Measurements from ENCODE around the gene NEK7.

Gene NEK7

GRCh38 chr1:198295971-198296370, 139.2 kb downstream of the NEK7 start:
- Histone ChIP-seq H4K8ac (ENCODE audit: low read depth, low read length) (no peak overlapping the region), H3K79me1 (ENCODE audit: low read depth, low read length) (no peaks in the 10 kb centered on the region), H3K4me2 (ENCODE audit: insufficient read depth, low read length, poor library complexity, severe bottlenecking) (no peak overlapping the region), H4K91ac (ENCODE audit: low read depth, low read length, poor library complexity) (no peak overlapping the region), H2AFZ (ENCODE audit: low read length) (no peak overlapping the region), H3K4ac (ENCODE audit: low read length) (no peak overlapping the region), H2BK120ac (ENCODE audit: low read depth, low read length) (no peak overlapping the region), H3K36me3 (replicated peaks in 1 of 2; ENCODE audit: control insufficient read depth in 2 of 2, insufficient read depth in 2 of 2, low read length in 2 of 2) (no peaks in the 10 kb centered on the region), H3K9ac (ENCODE audit: low read depth, low read length, poor library complexity) (no peak overlapping the region), H3K18ac (ENCODE audit: low read length) (no peak overlapping the region), H2BK15ac (ENCODE audit: low read length) (no peak overlapping the region), H3K4me1 (ENCODE audit: control insufficient read depth in 2 of 2, insufficient read depth in 1 of 2, low read depth in 1 of 2, low read length in 2 of 2) (peaks cover 7 to 50% of the 10 kb centered on the region in 2 donors), H3K27ac (replicated peaks; ENCODE audit: low read length) (no peak overlapping the region), H2BK12ac (ENCODE audit: low read length) (no peak overlapping the region), H3K9me3 (replicated peaks in 1 of 2; ENCODE audit: control insufficient read depth in 2 of 2, insufficient read depth in 1 of 2, low read depth in 1 of 2, low read length in 2 of 2) (peaks cover 0 to 3% of the 10 kb centered on the region in 2 donors), H2AK5ac (ENCODE audit: low read depth, low read length) (no peak overlapping the region), H3K4me3 (ENCODE audit: low read length in 2 of 2) (peak overlapping the region in 1 of 2 donors; percentile 0), H3K14ac (ENCODE audit: low read length) (no peak overlapping the region), H3K27me3 (ENCODE audit: control insufficient read depth in 3 of 3, insufficient read depth in 3 of 3, low read depth in 1 of 3, low read length in 3 of 3) (no peaks in the 10 kb centered on the region), H3K23ac (ENCODE audit: low read depth, low read length, poor library complexity) (no peak overlapping the region), H2BK5ac (ENCODE audit: low read length) (no peak overlapping the region)
- DNase-seq (ENCODE audit: low spot score): no peak
- WGBS, 2 donors (ENCODE audit: extremely low coverage in 2 of 2, insufficient read length in 2 of 2, insufficient replicate concordance in 1 of 2): no CpG with 5 or more reads among the region's 4 CpGs

- Histone ChIP-seq H3K4me3 (ENCODE audit: low read length in 2 of 2) (no peak overlapping the region), H3K27me3 (ENCODE audit: control insufficient read depth in 3 of 3, insufficient read depth in 3 of 3, low read depth in 1 of 3, low read length in 3 of 3) (no peaks in the 10 kb centered on the region), H2BK15ac (ENCODE audit: low read length) (no peak overlapping the region), H2AK5ac (ENCODE audit: low read depth, low read length) (no peak overlapping the region), H3K4me2 (ENCODE audit: insufficient read depth, low read length, poor library complexity, severe bottlenecking) (no peak overlapping the region), H3K79me1 (ENCODE audit: low read depth, low read length) (no peaks in the 10 kb centered on the region), H3K4me1 (ENCODE audit: control insufficient read depth in 2 of 2, insufficient read depth in 1 of 2, low read depth in 1 of 2, low read length in 2 of 2) (peaks cover 7 to 41% of the 10 kb centered on the region in 2 donors), H2BK120ac (ENCODE audit: low read depth, low read length) (no peak overlapping the region), H2AFZ (ENCODE audit: low read length) (no peak overlapping the region), H4K8ac (ENCODE audit: low read depth, low read length) (no peak overlapping the region), H2BK12ac (ENCODE audit: low read length) (no peak overlapping the region), H3K27ac (replicated peaks; ENCODE audit: low read length) (no peak overlapping the region), H2BK5ac (ENCODE audit: low read length) (no peak overlapping the region), H3K14ac (ENCODE audit: low read length) (no peak overlapping the region), H3K4ac (ENCODE audit: low read length) (no peak overlapping the region), H3K9ac (ENCODE audit: low read depth, low read length, poor library complexity) (no peak overlapping the region), H3K36me3 (replicated peaks in 1 of 2; ENCODE audit: control insufficient read depth in 2 of 2, insufficient read depth in 2 of 2, low read length in 2 of 2) (no peaks in the 10 kb centered on the region), H4K91ac (ENCODE audit: low read depth, low read length, poor library complexity) (no peak overlapping the region), H3K9me3 (replicated peaks in 1 of 2; ENCODE audit: control insufficient read depth in 2 of 2, insufficient read depth in 1 of 2, low read depth in 1 of 2, low read length in 2 of 2) (peaks cover 0 to 3% of the 10 kb centered on the region in 2 donors), H3K18ac (ENCODE audit: low read length) (no peak overlapping the region), H3K23ac (ENCODE audit: low read depth, low read length, poor library complexity) (no peak overlapping the region)
- no peak for DNase-seq (ENCODE audit: low spot score)
- WGBS, 2 donors (ENCODE audit: extremely low coverage in 2 of 2, insufficient read length in 2 of 2, insufficient replicate concordance in 1 of 2): 100% methylated on average over 1 of the region's 2 CpGs; no CpG with 5 or more reads in 1 of the 2 donors
Observed at GRCh38 chr1:198297281-198297680, 140.5 kb downstream of the NEK7 start.

GRCh38 chr1:198298640-198299039, 141.8 kb downstream of the NEK7 start:
- Histone ChIP-seq H2AK5ac (ENCODE audit: low read depth, low read length) (no peak overlapping the region), H3K14ac (ENCODE audit: low read length) (no peak overlapping the region), H3K18ac (ENCODE audit: low read length) (no peak overlapping the region), H3K27me3 (ENCODE audit: control insufficient read depth in 3 of 3, insufficient read depth in 3 of 3, low read depth in 1 of 3, low read length in 3 of 3) (no peaks in the 10 kb centered on the region), H3K4me2 (ENCODE audit: insufficient read depth, low read length, poor library complexity, severe bottlenecking) (no peak overlapping the region), H3K27ac (replicated peaks; ENCODE audit: low read length) (no peak overlapping the region), H2BK15ac (ENCODE audit: low read length) (no peak overlapping the region), H3K4me3 (ENCODE audit: low read length in 2 of 2) (no peak overlapping the region), H4K8ac (ENCODE audit: low read depth, low read length) (no peak overlapping the region), H3K79me1 (ENCODE audit: low read depth, low read length) (no peaks in the 10 kb centered on the region), H2AFZ (ENCODE audit: low read length) (no peak overlapping the region), H3K9ac (ENCODE audit: low read depth, low read length, poor library complexity) (no peak overlapping the region), H3K9me3 (replicated peaks in 1 of 2; ENCODE audit: control insufficient read depth in 2 of 2, insufficient read depth in 1 of 2, low read depth in 1 of 2, low read length in 2 of 2) (peaks cover 0 to 3% of the 10 kb centered on the region in 2 donors), H2BK120ac (ENCODE audit: low read depth, low read length) (no peak overlapping the region), H3K4ac (ENCODE audit: low read length) (no peak overlapping the region), H3K36me3 (replicated peaks in 1 of 2; ENCODE audit: control insufficient read depth in 2 of 2, insufficient read depth in 2 of 2, low read length in 2 of 2) (no peaks in the 10 kb centered on the region), H2BK12ac (ENCODE audit: low read length) (no peak overlapping the region), H2BK5ac (ENCODE audit: low read length) (no peak overlapping the region), H4K91ac (ENCODE audit: low read depth, low read length, poor library complexity) (no peak overlapping the region), H3K4me1 (ENCODE audit: control insufficient read depth in 2 of 2, insufficient read depth in 1 of 2, low read depth in 1 of 2, low read length in 2 of 2) (peaks cover 7 to 41% of the 10 kb centered on the region in 2 donors), H3K23ac (ENCODE audit: low read depth, low read length, poor library complexity) (no peak overlapping the region)
- DNase-seq (ENCODE audit: low spot score): no peak
- no CpG with 5 or more reads among the region's 6 CpGs for WGBS, 2 donors (ENCODE audit: extremely low coverage in 2 of 2, insufficient read length in 2 of 2, insufficient replicate concordance in 1 of 2)

GRCh38 chr1:198300451-198300850, 143.7 kb downstream of the NEK7 start:
- Histone ChIP-seq H3K4ac (ENCODE audit: low read length) (no peak overlapping the region), H2BK12ac (ENCODE audit: low read length) (no peak overlapping the region), H3K79me1 (ENCODE audit: low read depth, low read length) (no peaks in the 10 kb centered on the region), H3K23ac (ENCODE audit: low read depth, low read length, poor library complexity) (no peak overlapping the region), H3K4me3 (ENCODE audit: low read length in 2 of 2) (no peak overlapping the region), H3K27ac (replicated peaks; ENCODE audit: low read length) (no peak overlapping the region), H2BK5ac (ENCODE audit: low read length) (no peak overlapping the region), H3K9me3 (replicated peaks in 1 of 2; ENCODE audit: control insufficient read depth in 2 of 2, insufficient read depth in 1 of 2, low read depth in 1 of 2, low read length in 2 of 2) (peaks cover 0 to 3% of the 10 kb centered on the region in 2 donors), H3K9ac (ENCODE audit: low read depth, low read length, poor library complexity) (no peak overlapping the region), H3K36me3 (replicated peaks in 1 of 2; ENCODE audit: control insufficient read depth in 2 of 2, insufficient read depth in 2 of 2, low read length in 2 of 2) (no peaks in the 10 kb centered on the region), H2BK15ac (ENCODE audit: low read length) (no peak overlapping the region), H2AFZ (ENCODE audit: low read length) (no peak overlapping the region), H3K18ac (ENCODE audit: low read length) (no peak overlapping the region), H3K14ac (ENCODE audit: low read length) (no peak overlapping the region), H3K4me1 (ENCODE audit: control insufficient read depth in 2 of 2, insufficient read depth in 1 of 2, low read depth in 1 of 2, low read length in 2 of 2) (peaks cover 7 to 28% of the 10 kb centered on the region in 2 donors), H4K8ac (ENCODE audit: low read depth, low read length) (no peak overlapping the region), H3K27me3 (ENCODE audit: control insufficient read depth in 3 of 3, insufficient read depth in 3 of 3, low read depth in 1 of 3, low read length in 3 of 3) (no peaks in the 10 kb centered on the region), H2AK5ac (ENCODE audit: low read depth, low read length) (no peak overlapping the region), H2BK120ac (ENCODE audit: low read depth, low read length) (no peak overlapping the region), H3K4me2 (ENCODE audit: insufficient read depth, low read length, poor library complexity, severe bottlenecking) (no peak overlapping the region), H4K91ac (ENCODE audit: low read depth, low read length, poor library complexity) (no peak overlapping the region)
- no CpG with 5 or more reads among the region's 1 CpG for WGBS, 2 donors (ENCODE audit: extremely low coverage in 2 of 2, insufficient read length in 2 of 2, insufficient replicate concordance in 1 of 2)
- DNase-seq (ENCODE audit: low spot score): no peak
